ENCODE results near the gene DNA2.

The DNA2 gene

GRCh38 chr10:68402276-68402675 is 69.5 kb downstream of the DNA2 start:
- no peak for ATAC-seq
- TF ChIP-seq GLIS3 (CRISPR knock-in tag; IDR thresholded peaks at IDR 0.05), result no peak
- TF ChIP-seq ZNF565 (CRISPR knock-in tag; conservative IDR thresholded peaks at IDR 0.05; ENCODE audit: low read depth), result no peak
- TF ChIP-seq ZNF70 (CRISPR knock-in tag; IDR thresholded peaks at IDR 0.05), result no peak
- no peak for TF ChIP-seq ZFP3 (CRISPR knock-in tag; IDR thresholded peaks at IDR 0.05)
- no peak for TF ChIP-seq SNAI2 (CRISPR knock-in tag; IDR thresholded peaks at IDR 0.05)

- ATAC-seq, result no peak
- TF ChIP-seq ZC3H10 (CRISPR knock-in tag; IDR thresholded peaks at IDR 0.05), result no peak
- no peak for TF ChIP-seq PPARA (CRISPR knock-in tag; IDR thresholded peaks at IDR 0.05; ENCODE audit: borderline replicate concordance)
- TF ChIP-seq ZNF565 (CRISPR knock-in tag; conservative IDR thresholded peaks at IDR 0.05; ENCODE audit: low read depth), result no peak
- TF ChIP-seq ZFP30 (CRISPR knock-in tag; IDR thresholded peaks at IDR 0.05), result no peak
- TF ChIP-seq SNAI2 (CRISPR knock-in tag; IDR thresholded peaks at IDR 0.05), result no peak
- no peak for TF ChIP-seq CSRNP3 (CRISPR knock-in tag; IDR thresholded peaks at IDR 0.05)
- no peak for TF ChIP-seq TCF4 (CRISPR knock-in tag; IDR thresholded peaks at IDR 0.05; ENCODE audit: borderline replicate concordance)
- no peak for TF ChIP-seq TOX (CRISPR knock-in tag; IDR thresholded peaks at IDR 0.05; ENCODE audit: borderline replicate concordance)
- no peak for TF ChIP-seq ISL1 (CRISPR knock-in tag; IDR thresholded peaks at IDR 0.05)
- TF ChIP-seq GLIS3 (CRISPR knock-in tag; IDR thresholded peaks at IDR 0.05), result no peak
- TF ChIP-seq ARNTL (CRISPR knock-in tag; IDR thresholded peaks at IDR 0.05; ENCODE audit: borderline replicate concordance, low read depth), result no peak
- TF ChIP-seq BACH2 (CRISPR knock-in tag; IDR thresholded peaks at IDR 0.05; ENCODE audit: borderline replicate concordance), result no peak
- TF ChIP-seq TSHZ2 (CRISPR knock-in tag; IDR thresholded peaks at IDR 0.05), result no peak
These were observed 74.8 kb downstream of the DNA2 start for GRCh38 chr10:68397005-68397404.

GRCh38 chr10:68385740-68386139 is 86.0 kb downstream of the DNA2 start:
- TF ChIP-seq ISL1 (CRISPR knock-in tag; IDR thresholded peaks at IDR 0.05), result no peak
- no peak for TF ChIP-seq ESRRG (CRISPR knock-in tag; IDR thresholded peaks at IDR 0.05)
- no peak for TF ChIP-seq GLIS3 (CRISPR knock-in tag; IDR thresholded peaks at IDR 0.05)
- no peak for TF ChIP-seq ZNF70 (CRISPR knock-in tag; IDR thresholded peaks at IDR 0.05)
- no peak for TF ChIP-seq CSRNP3 (CRISPR knock-in tag; IDR thresholded peaks at IDR 0.05)
- TF ChIP-seq PPARA (CRISPR knock-in tag; IDR thresholded peaks at IDR 0.05; ENCODE audit: borderline replicate concordance), result no peak
- TF ChIP-seq POU6F1 (CRISPR knock-in tag; IDR thresholded peaks at IDR 0.05; ENCODE audit: borderline replicate concordance, low read depth), result no peak
- no peak for TF ChIP-seq TCF4 (CRISPR knock-in tag; IDR thresholded peaks at IDR 0.05; ENCODE audit: borderline replicate concordance)
- no peak for TF ChIP-seq CREB5 (CRISPR knock-in tag; IDR thresholded peaks at IDR 0.05; ENCODE audit: low read depth)
- no peak for TF ChIP-seq BACH2 (CRISPR knock-in tag; IDR thresholded peaks at IDR 0.05; ENCODE audit: borderline replicate concordance)
- no peak for TF ChIP-seq SNAI2 (CRISPR knock-in tag; IDR thresholded peaks at IDR 0.05)
- TF ChIP-seq OSR1 (CRISPR knock-in tag; IDR thresholded peaks at IDR 0.05), result no peak
- no peak for TF ChIP-seq ARNTL (CRISPR knock-in tag; IDR thresholded peaks at IDR 0.05; ENCODE audit: borderline replicate concordance, low read depth)
- TF ChIP-seq ZFP30 (CRISPR knock-in tag; IDR thresholded peaks at IDR 0.05), result no peak
- no peak for TF ChIP-seq TSHZ2 (CRISPR knock-in tag; IDR thresholded peaks at IDR 0.05)
- TF ChIP-seq ZNF565 (CRISPR knock-in tag; conservative IDR thresholded peaks at IDR 0.05; ENCODE audit: low read depth), result no peak
- no peak for TF ChIP-seq ZC3H10 (CRISPR knock-in tag; IDR thresholded peaks at IDR 0.05)
- no peak for TF ChIP-seq CSDC2 (CRISPR knock-in tag; IDR thresholded peaks at IDR 0.05)
- no peak for TF ChIP-seq ZNF8 (CRISPR knock-in tag; IDR thresholded peaks at IDR 0.05)
- ATAC-seq, result no peak
